Measurements from ENCODE around the gene TBC1D22B.

TBC1D22B gene

GRCh38 chr6:37354526-37355384 is 97.2 kb downstream of the TBC1D22B start:
- no peak for DNase-seq (ENCODE audit: low read depth in 2 of 2)

GRCh38 chr6:37357288-37357687 is 99.7 kb downstream of the TBC1D22B start:
- DNase-seq (ENCODE audit: low read depth in 2 of 2) = no peak

- no peak for DNase-seq (ENCODE audit: low read depth in 2 of 2)
Measured at GRCh38 chr6:37357860-37358259, 100.3 kb downstream of the TBC1D22B start.

GRCh38 chr6:37359039-37359438 is 101.5 kb downstream of the TBC1D22B start:
- DNase-seq (ENCODE audit: low read depth in 2 of 2) = no peak

- no peak for DNase-seq (ENCODE audit: low read depth in 2 of 2)
Measured at GRCh38 chr6:37362101-37362828, 104.7 kb downstream of the TBC1D22B start.

GRCh38 chr6:37365791-37366190 is 108.2 kb downstream of the TBC1D22B start:
- no peak for DNase-seq (ENCODE audit: low read depth in 2 of 2)

- DNase-seq (ENCODE audit: low read depth in 2 of 2) = no peak
Measured at GRCh38 chr6:37366910-37367309, 109.3 kb downstream of the TBC1D22B start.

GRCh38 chr6:37368961-37369320 is 111.4 kb downstream of the TBC1D22B start:
- no peak for DNase-seq (ENCODE audit: low read depth in 2 of 2)

- no peak for DNase-seq (ENCODE audit: low read depth in 2 of 2)
Measured at GRCh38 chr6:37369321-37370201, 112.0 kb downstream of the TBC1D22B start.

- DNase-seq (ENCODE audit: low read depth in 2 of 2) = no peak
Measured at GRCh38 chr6:37371154-37372083, 113.8 kb downstream of the TBC1D22B start.

- no peak for DNase-seq (ENCODE audit: low read depth in 2 of 2)
Measured at GRCh38 chr6:37372116-37372515, 114.5 kb downstream of the TBC1D22B start.

- DNase-seq (ENCODE audit: low read depth in 2 of 2) = no peak
Measured at GRCh38 chr6:37373822-37374471, 116.4 kb downstream of the TBC1D22B start.

GRCh38 chr6:37375376-37375775 is 117.8 kb downstream of the TBC1D22B start:
- no peak for DNase-seq (ENCODE audit: low read depth in 2 of 2)

- no peak for DNase-seq (ENCODE audit: low read depth in 2 of 2)
Measured at GRCh38 chr6:37376078-37376743, 118.6 kb downstream of the TBC1D22B start.

GRCh38 chr6:37381579-37381978 is 124.0 kb downstream of the TBC1D22B start:
- DNase-seq (ENCODE audit: low read depth in 2 of 2) = no peak
